ENCODE measurements around the gene TCERG1L. TPM values are rescaled to one million over a fixed set of nuclear protein-coding genes. Genes with fewer than 3 reads are reported as not detected.

The TCERG1L gene
- total and polyA plus RNA-seq, 2 experiments from 2014 or later: 0.47 to 0.73 TPM

GRCh38 chr10:131089150-131089549, 222.4 kb downstream of the TCERG1L start:
- no peak for DNase-seq (ENCODE audit: low spot score)
- Histone ChIP-seq H3K4me1 (ENCODE audit: insufficient read depth) (no peaks in the 10 kb centered on the region), H3K9me2 (replicated peaks; ENCODE audit: insufficient read depth) (no peaks in the 10 kb centered on the region), H3K36me3 (replicated peaks; ENCODE audit: insufficient read depth, low read depth) (no peaks in the 10 kb centered on the region), H3K79me2 (no peaks in the 10 kb centered on the region), H3K4me3 (no peak overlapping the region), H3K27me3 (no peaks in the 10 kb centered on the region), H3K4me2 (no peak overlapping the region), H4K20me1 (ENCODE audit: insufficient read depth, poor library complexity, severe bottlenecking) (no peaks in the 10 kb centered on the region), H3K9me3 (ENCODE audit: low read depth) (no peaks in the 10 kb centered on the region), H2AFZ (no peak overlapping the region), H3K27ac (no peak overlapping the region)
- 98% methylated on average over 17 of the region's 21 CpGs for WGBS (ENCODE audit: low lambda C conversion rate, missing lambda C conversion rate)
- no peak for TF ChIP-seq EZH2 (IDR thresholded peaks at IDR 0.05; ENCODE audit: borderline replicate concordance)
- no peak for TF ChIP-seq CTCF (IDR thresholded peaks at IDR 0.05; ENCODE audit: poor library complexity)
- no peak for TF ChIP-seq EZH2phosphoT487 (IDR thresholded peaks at IDR 0.05; ENCODE audit: low read depth, severe bottlenecking, unreplicated experiment)

- no peak overlapping the region for H2AFZ ChIP-seq
- no peak overlapping the region for H3K4me2 ChIP-seq
- H3K27ac ChIP-seq: no peak overlapping the region
- no peak overlapping the region for H3K4me3 ChIP-seq
- H4K20me1 ChIP-seq (ENCODE audit: insufficient read depth, poor library complexity, severe bottlenecking): no peaks in the 10 kb centered on the region
- H3K4me1 ChIP-seq (ENCODE audit: insufficient read depth): no peaks in the 10 kb centered on the region
- TF ChIP-seq EZH2phosphoT487 (IDR thresholded peaks at IDR 0.05; ENCODE audit: low read depth, severe bottlenecking, unreplicated experiment): no peak
- no peak for TF ChIP-seq EZH2 (IDR thresholded peaks at IDR 0.05; ENCODE audit: borderline replicate concordance)
- TF ChIP-seq CTCF (IDR thresholded peaks at IDR 0.05; ENCODE audit: poor library complexity): no peak
- no peaks in the 10 kb centered on the region for H3K9me3 ChIP-seq (ENCODE audit: low read depth)
- H3K27me3 ChIP-seq: no peaks in the 10 kb centered on the region
- DNase-seq (ENCODE audit: low spot score): no peak
- H3K79me2 ChIP-seq: no peaks in the 10 kb centered on the region
- H3K36me3 ChIP-seq (replicated peaks; ENCODE audit: insufficient read depth, low read depth): no peaks in the 10 kb centered on the region
- no peaks in the 10 kb centered on the region for H3K9me2 ChIP-seq (replicated peaks; ENCODE audit: insufficient read depth)
- 80% methylated on average over 25 of the region's 25 CpGs for WGBS (ENCODE audit: low lambda C conversion rate, missing lambda C conversion rate)
Measured at GRCh38 chr10:131088619-131089018, 222.9 kb downstream of the TCERG1L start.

DNA sequence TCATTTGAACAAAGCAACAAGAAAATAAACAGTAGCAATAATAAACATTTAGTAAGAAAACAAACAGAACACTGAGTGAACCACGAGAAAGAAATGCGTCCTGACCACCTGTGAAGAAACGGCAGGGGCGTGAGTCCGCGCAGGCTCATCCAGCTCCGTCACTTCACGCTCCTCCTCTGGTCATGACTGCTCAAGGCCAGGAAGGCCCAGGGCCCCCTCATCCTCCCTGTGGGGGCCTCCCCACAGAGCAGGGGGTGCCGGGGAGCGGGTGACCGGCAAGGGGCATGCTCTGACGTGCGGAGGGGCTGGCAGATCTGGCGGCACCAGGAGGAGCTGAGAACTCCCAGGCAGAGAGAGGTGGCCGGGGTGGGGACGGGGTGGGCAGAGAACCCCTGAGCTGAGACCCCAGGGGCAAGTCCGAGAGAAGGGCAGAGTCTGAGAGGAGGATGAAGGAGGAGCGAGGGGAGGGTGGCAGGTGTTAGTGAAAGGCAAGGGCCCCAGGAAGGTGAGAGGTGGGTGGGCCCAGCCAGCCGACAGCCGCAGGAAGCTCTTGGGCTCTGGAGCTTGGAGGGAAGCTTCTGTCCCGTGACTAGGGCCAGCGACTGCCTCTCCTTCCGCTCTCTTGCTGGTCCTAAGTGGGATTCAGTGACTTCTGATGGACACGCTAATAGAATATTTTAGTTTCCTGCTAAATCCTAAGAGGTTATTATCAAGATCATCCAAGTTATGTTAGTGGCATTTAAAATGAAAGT, 223.9 kb downstream of the TCERG1L start:
- Histone ChIP-seq H3K4me3 (no peak overlapping the region), H3K9me3 (ENCODE audit: low read depth) (no peaks in the 10 kb centered on the region), H3K27me3 (no peaks in the 10 kb centered on the region), H3K4me2 (no peak overlapping the region), H3K4me1 (ENCODE audit: insufficient read depth) (no peaks in the 10 kb centered on the region), H3K36me3 (replicated peaks; ENCODE audit: insufficient read depth, low read depth) (no peaks in the 10 kb centered on the region), H2AFZ (no peak overlapping the region), H3K27ac (no peak overlapping the region), H4K20me1 (ENCODE audit: insufficient read depth, poor library complexity, severe bottlenecking) (no peaks in the 10 kb centered on the region), H3K9me2 (replicated peaks; ENCODE audit: insufficient read depth) (no peaks in the 10 kb centered on the region), H3K79me2 (no peaks in the 10 kb centered on the region)
- no peak for DNase-seq (ENCODE audit: low spot score)
- WGBS (ENCODE audit: low lambda C conversion rate, missing lambda C conversion rate): 88% methylated on average over 20 of the region's 24 CpGs
- TF ChIP-seq EZH2phosphoT487 (IDR thresholded peaks at IDR 0.05; ENCODE audit: low read depth, severe bottlenecking, unreplicated experiment) (no peak), CTCF (IDR thresholded peaks at IDR 0.05; ENCODE audit: poor library complexity) (no peak), EZH2 (IDR thresholded peaks at IDR 0.05; ENCODE audit: borderline replicate concordance) (no peak)
